Measurements from ENCODE around the gene PRSS3.
"Not testable (repeated sequence)": the region's sequence is repeated elsewhere in the genome, so short reads cannot be mapped to it uniquely, and the experiment has no call there.

The PRSS3 gene

GRCh38 chr9:33787839-33788238, 7.5 kb upstream of the PRSS3 start:
- DNase-seq: no peak

- DNase-seq: not testable (repeated sequence)
Measured at GRCh38 chr9:33789429-33789828, 5.9 kb upstream of the PRSS3 start.

- DNase-seq: no peak
Measured at GRCh38 chr9:33791117-33791516, 4.2 kb upstream of the PRSS3 start.

- not testable (repeated sequence) for DNase-seq
Measured at GRCh38 chr9:33793496-33793895, 1.9 kb upstream of the PRSS3 start.

- DNase-seq: no peak
Measured at GRCh38 chr9:33794560-33794959, 801 bp upstream of the PRSS3 start.

GRCh38 chr9:33795819-33796218, 458 bp downstream of the PRSS3 start:
- DNase-seq: no peak

- DNase-seq: not testable (repeated sequence)
Measured at GRCh38 chr9:33796679-33797078, 1.3 kb downstream of the PRSS3 start.

- no peak for DNase-seq
Measured at GRCh38 chr9:33797837-33798236, 2.5 kb downstream of the PRSS3 start.

- DNase-seq: no peak
Measured at GRCh38 chr9:33798545-33798944, 3.2 kb downstream of the PRSS3 start.

- no peak for DNase-seq
Measured at GRCh38 chr9:33799928-33800704, 4.8 kb downstream of the PRSS3 start.

GRCh38 chr9:33800886-33801285, 5.5 kb downstream of the PRSS3 start:
- no peak for DNase-seq

GRCh38 chr9:33801943-33802500, 6.7 kb downstream of the PRSS3 start:
- DNase-seq: not testable (repeated sequence)

GRCh38 chr9:33804196-33804595, 8.8 kb downstream of the PRSS3 start:
- not testable (repeated sequence) for DNase-seq

- not testable (repeated sequence) for DNase-seq
Measured at GRCh38 chr9:33807156-33807555, 11.8 kb downstream of the PRSS3 start.

- not testable (repeated sequence) for DNase-seq
Measured at GRCh38 chr9:33808979-33809322, 13.6 kb downstream of the PRSS3 start.

- DNase-seq: no peak
Measured at GRCh38 chr9:33809506-33809905, 14.1 kb downstream of the PRSS3 start.

- DNase-seq: no peak
Measured at GRCh38 chr9:33813712-33814641, 18.6 kb downstream of the PRSS3 start.

- DNase-seq: no peak
Measured at GRCh38 chr9:33815781-33816180, 20.4 kb downstream of the PRSS3 start.

- peak; percentile 94 for DNase-seq
Measured at GRCh38 chr9:33816327-33817252, 21.2 kb downstream of the PRSS3 start, which contains the start of gene UBE2R2. TSS of gene UBE2R2 (plus strand) at chr9:33817160. CDS start at chr9:33817758, 598 bp downstream.

- DNase-seq: peak; percentile 64
Measured at GRCh38 chr9:33817327-33818166, 22.2 kb downstream of the PRSS3 start.

GRCh38 chr9:33818167-33818846, 22.9 kb downstream of the PRSS3 start:
- no peak for DNase-seq
